LNCaP clone FGC (cell line): ENCODE measurements around the gene ARSD.

Experiments
- DNase-seq: peaks from one replicate; pipeline ENCODE4 v3.0.0-alpha.2; 2011; ENCODE audit warnings: low read depth
- H3K4me3 ChIP-seq: 2 replicates; pipeline ENCODE4 v1.5.1; 2011; ENCODE audit warnings: mild to moderate bottlenecking, low read depth, low read length, control low read depth
- TF ChIP-seq, protein P1 (sequence below): IDR thresholded peaks from 2 replicates; pipeline ENCODE4 v1.5.1; 2012; ENCODE audit warnings: mild to moderate bottlenecking; ENCODE audit not compliant: control insufficient read depth, insufficient read depth; ENCODE audit errors: extremely low read depth

Gene ARSD

DNA sequence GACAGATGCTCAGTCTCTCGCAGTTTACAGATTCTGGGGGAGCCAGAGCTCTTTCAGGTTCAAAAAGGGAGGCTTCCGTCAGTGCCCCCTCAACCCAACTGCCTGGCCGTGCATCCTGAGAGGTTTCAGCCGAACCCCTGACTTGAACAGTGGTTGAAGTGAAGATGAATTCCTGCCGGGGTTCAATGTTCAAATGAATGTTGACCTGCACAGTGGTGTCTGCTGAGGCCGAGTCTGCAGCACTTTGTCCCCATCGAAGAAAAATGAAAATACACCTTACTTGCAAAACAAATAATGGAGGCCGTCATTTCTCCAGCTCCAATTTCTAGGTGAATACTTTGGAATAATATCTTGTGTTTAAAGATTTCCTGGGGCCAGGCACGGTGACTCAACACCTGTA, 66.7 kb downstream of the ARSD start:
- no peak for DNase-seq
- H3K4me3 ChIP-seq: no peak overlapping the region
- TF ChIP-seq, protein P1, sequence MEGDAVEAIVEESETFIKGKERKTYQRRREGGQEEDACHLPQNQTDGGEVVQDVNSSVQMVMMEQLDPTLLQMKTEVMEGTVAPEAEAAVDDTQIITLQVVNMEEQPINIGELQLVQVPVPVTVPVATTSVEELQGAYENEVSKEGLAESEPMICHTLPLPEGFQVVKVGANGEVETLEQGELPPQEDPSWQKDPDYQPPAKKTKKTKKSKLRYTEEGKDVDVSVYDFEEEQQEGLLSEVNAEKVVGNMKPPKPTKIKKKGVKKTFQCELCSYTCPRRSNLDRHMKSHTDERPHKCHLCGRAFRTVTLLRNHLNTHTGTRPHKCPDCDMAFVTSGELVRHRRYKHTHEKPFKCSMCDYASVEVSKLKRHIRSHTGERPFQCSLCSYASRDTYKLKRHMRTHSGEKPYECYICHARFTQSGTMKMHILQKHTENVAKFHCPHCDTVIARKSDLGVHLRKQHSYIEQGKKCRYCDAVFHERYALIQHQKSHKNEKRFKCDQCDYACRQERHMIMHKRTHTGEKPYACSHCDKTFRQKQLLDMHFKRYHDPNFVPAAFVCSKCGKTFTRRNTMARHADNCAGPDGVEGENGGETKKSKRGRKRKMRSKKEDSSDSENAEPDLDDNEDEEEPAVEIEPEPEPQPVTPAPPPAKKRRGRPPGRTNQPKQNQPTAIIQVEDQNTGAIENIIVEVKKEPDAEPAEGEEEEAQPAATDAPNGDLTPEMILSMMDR: no peak

DNA sequence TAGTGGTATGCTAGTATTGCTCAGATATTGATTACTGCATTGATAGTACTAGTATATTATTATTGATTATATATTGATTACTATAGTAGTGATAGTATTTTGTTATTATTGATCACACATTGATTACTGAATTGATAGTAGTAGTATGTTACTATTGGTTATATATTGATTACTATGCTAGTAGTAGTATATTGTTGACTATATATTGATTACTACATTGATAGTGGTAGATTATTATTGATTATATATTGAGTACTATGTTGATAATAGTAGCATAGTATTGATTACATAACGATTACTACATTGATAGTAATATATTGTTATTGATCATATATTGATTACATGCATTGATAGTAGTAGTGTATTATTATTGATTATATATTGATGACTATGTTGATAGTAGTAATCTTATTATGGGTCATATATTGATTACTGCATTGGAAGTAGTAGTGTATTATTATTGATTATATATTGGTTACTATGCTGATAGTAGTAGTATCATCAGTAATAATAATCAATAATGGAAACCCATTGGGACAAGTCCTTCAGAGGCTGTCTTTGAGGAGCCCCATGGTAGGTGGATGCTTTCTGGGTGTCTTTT, 69.8 kb downstream of the ARSD start:
- no peak overlapping the region for H3K4me3 ChIP-seq
- no peak for DNase-seq
- TF ChIP-seq, protein P1: no peak

DNA sequence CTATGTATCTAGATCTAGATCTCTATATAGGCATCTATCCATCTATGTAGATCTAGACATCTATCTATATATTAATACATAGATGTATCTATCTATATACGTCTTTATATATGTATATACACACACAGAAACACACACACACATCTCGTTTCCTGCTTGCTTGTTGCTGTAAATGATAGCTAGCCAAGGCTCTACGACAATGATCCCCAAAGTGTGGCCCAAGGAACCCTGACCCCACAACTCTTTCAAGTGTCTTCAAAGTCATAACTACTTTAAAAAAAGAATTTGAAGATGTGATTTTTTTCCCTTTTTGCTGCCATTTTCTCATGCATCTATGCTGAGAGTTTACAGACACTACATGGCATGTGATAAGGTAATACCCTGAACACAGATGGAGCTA, 71.6 kb downstream of the ARSD start:
- DNase-seq: no peak
- TF ChIP-seq, protein P1: no peak

DNA sequence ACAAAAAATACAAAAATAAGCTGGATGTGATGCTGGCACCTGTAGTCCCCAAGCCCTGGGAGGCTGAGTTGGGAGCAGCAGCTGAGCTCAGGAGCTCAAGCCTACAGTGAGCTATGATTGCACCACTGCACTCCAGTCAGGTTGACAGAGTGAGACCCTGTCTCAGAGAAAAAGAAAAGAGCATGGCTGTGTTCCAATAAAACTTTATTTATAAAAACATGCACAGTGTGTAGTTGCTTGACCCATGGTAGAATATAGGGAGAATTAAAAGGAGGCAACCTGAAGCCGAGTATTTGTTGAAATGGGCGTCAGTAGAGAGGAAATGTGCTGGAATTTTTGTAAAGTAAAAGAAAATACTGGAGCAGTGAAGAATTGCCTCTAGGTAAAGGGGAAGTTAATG, 73.4 kb downstream of the ARSD start:
- TF ChIP-seq, protein P1: no peak

More for the DNA sequence above, 71.6 kb downstream of the ARSD start:
- H3K4me3 ChIP-seq: no peak overlapping the region

DNA sequence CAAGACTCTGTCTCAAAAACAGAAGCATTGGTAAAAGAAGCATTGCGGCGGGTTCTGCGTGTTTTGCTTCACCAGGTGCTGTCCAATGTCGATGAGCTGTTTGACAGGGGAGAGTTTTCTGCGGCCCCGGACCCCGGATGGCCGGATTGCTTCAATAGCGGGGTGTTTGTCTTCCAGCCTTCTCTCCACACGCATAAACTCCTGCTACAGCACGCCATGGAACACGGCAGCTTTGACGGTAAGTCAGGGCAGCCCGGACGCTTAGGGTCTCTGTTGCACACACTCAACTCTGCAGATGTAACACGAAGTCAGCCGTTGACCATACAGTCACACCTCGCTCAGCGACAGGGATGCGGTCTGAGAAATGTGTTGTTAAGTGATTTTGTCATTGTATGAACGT, 74.2 kb downstream of the ARSD start:
- no peak for DNase-seq
- H3K4me3 ChIP-seq: no peak overlapping the region
- TF ChIP-seq, protein P1: no peak

More for the DNA sequence above, 73.4 kb downstream of the ARSD start:
- H3K4me3 ChIP-seq: no peak overlapping the region
- no peak for DNase-seq
